HG02943 (cell line): ENCODE results near the gene FKBP5.
"Not testable (repeated sequence)": the region's sequence is repeated elsewhere in the genome, so short reads cannot be mapped to it uniquely, and the experiment has no call there.

Source experiments
- ATAC-seq: cut with Tn5 transposase; IDR thresholded peaks from one replicate; pipeline ENCODE4 v1.9.1; 2021; ENCODE audit warnings: mild to moderate bottlenecking, low read depth, moderate library complexity; ENCODE audit not compliant: unreplicated experiment

Gene FKBP5

DNA sequence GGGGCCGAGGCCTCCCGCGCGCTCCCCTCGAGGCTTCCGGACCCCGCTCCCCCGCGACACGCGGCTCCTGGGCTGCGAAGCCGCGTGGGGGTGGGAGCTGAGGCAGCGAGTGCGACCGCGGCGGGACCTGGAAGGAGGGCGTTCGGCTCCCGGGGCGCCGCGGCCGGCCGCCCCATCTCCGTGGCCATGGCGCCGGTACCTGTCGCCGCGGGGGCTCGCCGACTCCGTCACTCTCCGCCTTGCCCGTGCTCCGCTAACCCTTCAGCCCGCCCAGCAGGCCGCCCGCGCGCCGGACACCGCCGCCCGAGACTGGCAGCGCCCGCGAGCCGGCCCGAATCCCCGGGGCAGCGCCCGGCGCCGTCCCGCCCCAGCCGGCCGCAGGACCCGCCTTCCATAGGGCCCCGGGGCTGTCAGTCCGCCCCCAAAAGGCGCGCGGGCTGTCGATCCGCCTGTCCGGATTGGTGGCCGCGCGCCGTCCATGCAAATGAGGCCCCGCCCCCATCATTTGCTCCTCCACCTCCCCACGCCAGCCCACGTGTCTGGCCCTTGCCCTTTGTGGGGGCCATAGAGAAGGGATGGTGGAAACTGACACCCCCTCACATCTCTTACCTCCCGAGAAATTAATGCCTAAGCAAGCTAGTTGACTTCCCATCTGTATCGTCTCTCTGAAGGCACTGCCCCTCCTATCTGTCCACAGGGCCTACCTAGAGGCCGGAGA is at the start of gene FKBP5:
Gene FKBP5 (minus strand): TSS at position 311 of the 718 bp plus-strand sequence. CDS start 46,091 bp downstream, outside the sequence.
- peak; percentile 64 for ATAC-seq

DNA sequence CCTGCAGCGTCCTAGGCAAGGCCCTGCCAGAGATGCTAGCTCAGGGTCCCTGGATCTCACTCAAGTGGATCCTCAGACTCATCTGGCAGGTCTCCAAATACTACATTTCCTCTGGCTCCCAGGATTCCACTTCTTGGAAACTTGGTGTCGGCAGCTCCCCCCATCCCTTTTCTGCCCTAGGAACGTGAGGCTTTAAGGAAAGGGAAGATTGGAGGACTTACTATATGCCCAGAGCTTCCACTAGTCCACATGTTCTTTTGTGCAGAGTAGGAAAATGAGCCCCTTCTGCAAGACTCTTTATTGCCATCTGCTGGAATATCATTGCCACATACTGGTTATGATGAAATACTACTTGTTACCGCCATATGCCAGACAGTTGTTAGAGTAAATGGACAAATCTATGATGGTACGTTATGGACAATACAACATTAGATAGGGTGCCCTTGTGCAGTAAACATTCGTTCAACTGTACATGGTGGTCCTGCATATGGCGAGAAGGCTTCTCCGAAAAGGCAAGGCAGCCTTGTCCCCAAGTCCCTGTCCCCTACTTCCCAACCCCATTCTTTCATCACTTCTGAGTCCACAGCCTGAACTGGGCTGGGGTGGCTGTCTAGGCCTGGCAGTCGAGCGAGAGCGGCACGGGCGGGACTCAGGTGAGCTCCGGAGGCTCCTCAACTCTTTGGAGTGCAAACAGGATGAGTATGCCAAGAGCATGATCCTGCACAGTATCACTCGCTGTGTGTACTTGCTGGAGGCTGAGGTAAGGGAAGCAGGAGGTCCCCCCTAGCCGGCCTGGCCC is 48.9 kb upstream of the FKBP5 start:
- ATAC-seq: no peak

DNA sequence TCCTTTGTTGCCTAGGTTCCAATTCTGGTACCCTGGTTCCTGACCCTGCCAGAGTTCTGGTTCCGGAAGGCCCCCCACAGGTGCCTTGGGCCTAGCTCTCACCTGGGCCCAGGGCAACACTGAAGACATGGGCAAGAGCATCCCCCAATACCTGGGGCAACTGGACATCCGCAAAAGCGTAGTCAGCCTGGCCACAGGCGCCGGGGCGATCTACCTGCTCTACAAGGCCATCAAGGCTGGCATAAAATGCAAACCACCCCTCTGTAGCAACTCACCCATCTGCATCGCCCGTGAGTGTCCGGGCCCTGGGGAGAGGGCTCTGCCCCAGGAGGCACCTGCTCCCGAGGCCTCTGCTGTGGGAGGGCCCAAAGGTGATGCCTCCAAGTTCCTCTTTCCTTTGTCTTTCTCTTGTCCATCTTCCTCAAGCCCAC is 48.3 kb upstream of the FKBP5 start, which contains the start of gene ARMC12:
Gene ARMC12 (plus strand): TSS at position 51 of the 431 bp plus-strand sequence. CDS start 77 bp downstream, at position 128.
- ATAC-seq: no peak

DNA sequence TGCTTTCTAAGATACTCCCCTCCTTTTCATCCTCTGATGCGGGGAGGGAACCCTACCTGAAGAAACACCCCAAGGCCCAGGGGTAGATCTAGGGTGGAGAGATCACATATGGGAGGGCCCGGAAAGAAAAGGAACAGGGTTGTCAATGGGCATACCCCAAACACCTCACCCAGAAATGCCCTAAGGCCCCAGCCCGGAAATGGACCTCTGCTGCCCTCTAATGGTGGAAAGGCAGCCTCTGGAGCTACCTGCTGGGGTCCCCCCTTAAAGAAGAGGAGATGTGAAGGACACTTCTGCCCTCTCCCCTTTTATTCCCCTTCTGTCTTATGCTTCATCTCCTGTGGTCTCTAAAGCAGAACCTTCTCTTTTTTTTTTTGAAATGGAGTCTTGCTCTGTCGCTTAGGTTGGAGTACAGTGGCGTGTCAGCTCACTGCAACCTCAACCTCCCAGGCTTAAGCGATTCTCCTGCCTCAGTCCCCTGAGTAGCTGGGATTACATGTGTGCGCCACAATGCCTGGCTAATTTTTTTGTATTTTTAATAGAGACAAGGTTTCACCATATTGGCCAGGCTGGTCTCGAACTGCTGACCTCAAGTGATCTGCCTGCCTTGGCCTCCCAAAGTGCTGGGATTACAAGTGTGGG is 47.7 kb upstream of the FKBP5 start:
- ATAC-seq: no peak

DNA sequence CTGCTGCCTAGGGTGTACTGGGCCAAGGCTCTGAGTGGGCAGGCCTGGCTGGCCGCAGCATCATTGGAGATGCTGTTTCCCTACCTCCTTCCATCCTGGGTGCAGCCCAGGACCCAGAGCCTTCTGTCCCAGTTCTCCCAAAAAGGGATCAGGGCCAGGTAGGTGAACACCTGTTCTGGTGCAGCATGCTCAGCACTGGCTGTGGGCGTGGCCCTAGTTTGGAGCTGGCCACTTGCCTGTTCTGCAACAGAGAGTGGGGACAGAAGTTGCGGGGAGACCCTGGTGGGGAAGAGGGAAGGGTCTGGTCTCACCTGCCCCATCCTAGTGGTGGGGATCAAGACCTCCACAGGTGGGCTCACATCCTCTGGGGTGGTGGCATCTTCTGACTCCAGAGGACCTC is 46.7 kb upstream of the FKBP5 start:
- no peak for ATAC-seq

DNA sequence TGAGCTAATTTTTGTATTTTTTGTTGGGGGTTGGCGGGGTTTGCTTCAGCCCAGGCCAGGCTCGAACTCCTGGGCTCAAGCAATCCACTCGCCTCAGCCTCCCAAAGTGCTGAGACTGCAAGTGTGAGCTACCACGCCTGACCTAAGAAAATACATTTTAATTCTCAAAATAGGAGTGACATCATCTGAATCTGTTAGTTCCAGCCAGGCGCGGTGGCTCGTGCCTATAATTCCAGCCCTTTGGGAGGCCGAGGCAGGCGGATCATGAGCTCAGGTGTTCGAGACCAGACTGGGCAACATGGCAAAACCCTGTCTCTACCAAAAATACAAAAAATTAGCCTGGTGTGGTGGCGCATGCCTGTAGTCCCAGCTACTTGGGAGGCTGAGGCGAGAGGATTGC is 45.6 kb upstream of the FKBP5 start:
- ATAC-seq: not testable (repeated sequence)

DNA sequence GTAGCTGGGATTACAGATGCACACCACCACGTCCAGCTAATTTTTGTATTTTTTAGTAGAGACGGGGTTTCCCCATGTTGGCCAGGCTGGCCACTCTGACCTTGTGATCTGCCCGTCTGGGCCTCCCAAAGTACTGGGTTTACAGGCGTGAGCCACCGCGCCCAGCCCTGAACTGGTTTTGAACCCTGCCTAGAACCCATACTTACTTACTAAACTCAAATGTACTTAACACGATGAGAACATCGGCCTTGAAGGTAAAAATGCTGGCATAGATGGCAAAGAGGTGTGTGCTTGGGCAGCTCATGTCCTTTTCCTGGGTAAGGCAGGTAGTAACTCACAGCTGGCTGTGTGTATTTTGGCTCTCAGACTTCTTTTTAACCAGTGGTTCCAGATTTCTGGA is 44.9 kb upstream of the FKBP5 start:
- no peak for ATAC-seq

DNA sequence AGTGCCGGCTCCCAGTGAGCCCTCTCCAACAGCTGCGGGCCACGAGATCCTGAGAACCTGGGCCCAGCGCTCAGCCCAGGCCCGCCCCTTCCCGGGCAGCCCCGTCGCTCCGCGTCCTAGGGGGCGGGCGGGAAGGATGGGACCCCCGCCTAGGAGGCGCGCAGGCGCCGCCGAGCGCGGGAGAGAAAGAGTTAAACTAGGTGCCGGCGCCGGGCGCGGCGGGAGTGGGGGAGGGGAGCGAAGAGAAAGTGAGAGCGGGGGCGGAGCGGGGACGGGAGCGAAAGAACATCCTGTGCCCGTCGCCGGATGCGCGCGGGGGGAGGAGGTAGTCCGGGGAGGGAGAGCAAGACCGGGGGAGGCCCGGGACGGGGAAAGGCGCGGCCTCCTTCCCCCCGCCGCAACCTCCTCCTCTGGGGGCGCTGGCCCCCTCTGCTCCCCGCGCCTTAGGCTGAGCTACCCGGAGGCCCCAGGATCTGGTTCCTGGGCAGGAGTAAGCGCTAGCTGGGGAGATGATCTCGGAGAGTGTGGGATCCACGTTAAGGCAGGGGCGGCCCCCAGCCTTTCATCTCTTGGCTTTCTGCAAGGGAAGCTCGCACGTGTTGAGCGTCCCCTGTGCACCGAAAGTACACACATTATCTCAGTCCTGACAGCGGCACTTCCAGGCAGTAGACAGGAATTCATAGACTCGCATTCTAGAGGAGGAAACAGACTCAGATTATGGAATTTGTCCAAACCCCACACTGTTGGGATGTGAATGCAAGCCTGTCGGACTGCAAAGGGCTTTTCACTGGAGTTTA is 43.2 kb upstream of the FKBP5 start:
- ATAC-seq: peak; percentile 39

DNA sequence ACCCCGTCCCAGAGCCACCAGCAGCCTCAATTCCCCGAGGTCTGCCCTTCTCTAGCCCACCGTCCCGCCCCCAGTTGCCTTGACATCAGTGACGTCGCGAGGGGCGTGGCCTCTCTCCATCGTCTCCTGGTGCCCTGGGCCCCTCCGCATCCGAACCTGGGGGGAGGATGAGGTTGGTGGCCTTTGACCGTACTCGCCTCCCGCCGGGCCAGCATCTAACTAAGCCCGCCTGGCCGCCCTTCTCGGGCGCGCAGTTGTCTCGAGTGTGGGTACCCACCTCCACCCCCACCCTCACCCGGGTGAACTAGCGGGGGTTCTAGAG is 42.7 kb upstream of the FKBP5 start:
- ATAC-seq: peak; percentile 49

DNA sequence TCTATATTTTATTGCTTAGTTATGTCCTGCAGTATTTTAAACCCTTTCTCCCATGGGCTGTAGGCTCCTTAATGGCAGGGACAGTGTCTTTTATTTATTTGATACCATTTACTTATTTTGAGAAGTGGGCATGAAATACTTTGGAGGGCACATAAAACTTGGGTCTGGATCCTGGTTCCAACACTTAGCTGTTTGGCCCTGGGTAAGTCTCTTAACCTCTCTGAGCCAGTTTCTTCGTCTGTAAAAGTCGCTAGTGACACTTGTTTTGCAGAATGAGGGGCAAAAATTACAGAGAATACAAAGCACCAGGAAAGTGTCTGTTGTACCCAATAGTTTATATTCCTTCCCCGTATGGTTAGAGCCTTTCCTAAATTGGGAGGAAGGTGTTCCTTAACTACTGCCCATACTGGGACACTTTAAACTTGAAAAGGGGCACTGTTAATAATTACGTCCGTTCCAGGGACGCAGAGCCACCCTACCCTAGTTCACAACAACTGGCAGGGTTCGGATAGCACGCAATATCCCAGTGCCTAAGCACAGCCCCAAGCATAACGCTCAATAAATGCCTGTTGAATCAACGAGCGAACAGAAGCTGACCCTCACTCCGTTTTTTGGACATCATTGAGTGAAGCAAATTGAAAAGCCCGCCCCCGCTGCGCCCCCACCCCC is 42.2 kb upstream of the FKBP5 start:
- ATAC-seq: no peak

DNA sequence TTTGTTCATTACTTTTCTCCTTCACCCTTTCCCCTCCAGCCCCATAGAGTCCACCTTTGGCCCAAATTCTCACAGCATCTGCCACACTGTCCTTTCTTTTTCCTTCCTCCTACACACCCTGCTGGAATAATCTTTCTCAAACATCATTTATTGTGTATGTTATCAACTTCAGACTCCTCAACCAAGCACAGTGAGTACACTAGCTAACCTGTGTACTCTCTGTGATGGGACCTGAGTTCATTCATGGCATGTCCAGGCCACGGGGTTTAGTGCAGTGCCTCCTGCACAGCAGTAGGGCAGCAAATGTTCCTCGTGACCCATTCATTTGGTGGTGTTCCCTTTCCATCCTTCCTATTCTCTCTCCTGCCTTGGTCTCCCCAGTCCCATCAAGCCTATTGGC is 41.0 kb upstream of the FKBP5 start:
- ATAC-seq: no peak

DNA sequence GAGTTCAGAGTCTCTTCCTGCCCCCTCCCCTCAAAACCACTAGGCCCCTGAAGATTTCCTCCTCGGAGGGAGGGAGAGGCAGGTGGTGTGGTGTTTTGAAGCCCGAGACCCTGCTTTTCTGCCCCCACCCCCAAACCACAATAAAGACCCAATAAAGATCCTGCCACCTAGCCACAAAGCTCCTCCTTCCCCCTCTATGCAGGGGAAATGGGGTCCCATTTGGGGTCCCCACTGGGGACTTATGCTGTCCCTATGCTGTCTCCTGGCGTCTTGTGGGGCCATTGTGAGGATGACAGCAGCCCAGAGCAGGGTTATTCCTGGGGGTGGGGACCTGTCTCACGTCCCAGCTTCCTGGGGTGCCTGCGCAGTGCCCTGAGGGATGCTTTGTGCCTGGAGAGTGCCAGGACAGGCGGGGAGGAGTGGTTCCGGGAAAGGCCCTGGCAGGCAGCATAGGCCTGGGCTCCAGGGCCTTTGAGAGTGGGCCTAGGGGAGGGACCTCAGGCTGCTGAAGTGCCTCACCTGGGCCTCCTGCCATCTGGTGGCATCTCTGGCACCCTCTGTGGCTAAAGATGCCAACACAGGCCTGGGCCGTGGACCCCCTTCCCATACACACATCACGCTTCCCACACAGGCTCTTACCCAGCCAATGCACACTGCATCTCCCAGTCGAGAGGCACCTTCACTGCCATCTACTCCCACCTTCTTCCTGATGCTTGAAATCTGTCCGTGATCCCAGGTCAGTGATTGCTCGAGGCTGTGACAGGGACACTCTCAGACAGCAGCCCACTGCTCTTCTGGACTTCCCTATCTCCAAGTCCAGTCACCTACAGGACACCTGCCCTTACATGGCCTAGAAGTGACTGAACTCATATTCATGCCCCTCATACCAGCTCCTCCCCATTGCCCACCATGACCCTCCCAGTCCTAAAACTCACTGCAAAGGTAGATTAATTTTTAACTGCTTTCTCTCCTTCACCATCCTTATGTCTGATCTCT is 40.3 kb upstream of the FKBP5 start:
- ATAC-seq: no peak

DNA sequence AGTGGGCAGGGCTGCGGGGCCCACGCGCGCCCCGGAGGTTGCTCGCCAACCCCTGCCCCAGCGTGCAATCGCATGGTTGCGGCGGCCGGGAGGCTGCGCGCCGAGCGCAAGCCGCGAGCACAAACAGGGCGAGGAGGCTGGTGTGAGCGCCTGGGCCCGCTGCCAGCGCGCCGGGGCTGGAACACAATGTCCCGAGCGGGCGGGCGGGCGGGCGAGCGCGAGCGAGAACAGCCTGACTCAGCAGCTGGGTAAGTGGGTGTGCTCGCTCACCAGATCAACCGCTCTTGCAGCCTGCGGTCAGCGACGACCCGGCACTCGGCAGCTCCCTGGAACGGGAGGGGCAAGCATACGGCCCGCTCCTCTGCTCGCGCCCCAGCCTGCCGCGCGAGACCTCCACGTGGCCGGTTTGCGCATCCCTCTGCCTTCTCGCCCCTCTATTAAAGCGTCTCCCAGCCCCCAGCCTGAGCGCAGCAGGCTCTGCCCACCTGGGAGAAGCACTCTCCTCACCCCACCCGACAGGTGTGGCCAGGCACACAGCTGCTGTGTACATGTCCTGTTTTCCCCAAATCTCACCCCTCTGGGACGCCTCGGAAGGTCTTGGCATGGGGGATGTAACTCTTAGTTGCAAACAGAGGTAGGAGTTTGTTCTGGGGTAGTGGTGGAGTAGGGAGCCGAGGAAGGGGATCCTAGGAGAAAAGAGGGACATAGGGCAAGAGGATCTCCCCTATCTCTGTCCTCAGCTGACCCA is 39.4 kb upstream of the FKBP5 start:
- ATAC-seq: peak; percentile 31

DNA sequence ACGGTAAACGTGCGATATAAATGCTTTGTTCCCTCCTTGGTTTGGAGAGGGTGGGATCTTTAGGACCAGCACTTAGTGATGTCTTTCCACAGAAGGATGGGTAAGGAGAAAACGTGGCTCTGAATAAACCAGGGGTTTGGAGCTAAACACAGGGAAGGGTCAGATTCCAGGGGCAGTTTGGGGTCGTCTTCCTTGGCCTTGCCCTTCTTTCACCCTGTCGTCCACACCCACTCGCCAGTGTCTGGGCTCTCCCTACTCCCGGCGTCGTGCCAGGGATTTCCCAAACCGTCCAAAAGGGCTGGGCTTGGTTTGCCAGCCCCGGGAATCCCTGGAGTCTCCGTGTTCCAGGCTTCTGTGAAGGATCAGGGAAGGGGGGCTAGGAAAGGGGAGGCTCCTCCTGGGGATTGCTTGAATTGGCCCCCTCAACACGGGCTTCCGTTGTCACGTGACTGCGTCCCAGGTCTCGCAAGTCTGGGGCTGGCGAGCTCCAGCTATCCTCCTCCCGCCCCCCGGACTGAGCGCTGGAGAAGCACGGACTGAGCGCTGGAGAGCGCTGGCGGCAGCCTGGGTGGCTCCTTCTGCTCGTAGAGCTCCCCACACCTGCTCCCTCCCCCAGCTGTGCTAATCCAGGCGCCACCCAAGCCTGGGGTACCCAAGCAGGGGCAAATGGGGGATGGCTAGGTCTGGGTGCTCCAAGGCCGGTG is 38.7 kb upstream of the FKBP5 start:
- peak; percentile 1 for ATAC-seq

DNA sequence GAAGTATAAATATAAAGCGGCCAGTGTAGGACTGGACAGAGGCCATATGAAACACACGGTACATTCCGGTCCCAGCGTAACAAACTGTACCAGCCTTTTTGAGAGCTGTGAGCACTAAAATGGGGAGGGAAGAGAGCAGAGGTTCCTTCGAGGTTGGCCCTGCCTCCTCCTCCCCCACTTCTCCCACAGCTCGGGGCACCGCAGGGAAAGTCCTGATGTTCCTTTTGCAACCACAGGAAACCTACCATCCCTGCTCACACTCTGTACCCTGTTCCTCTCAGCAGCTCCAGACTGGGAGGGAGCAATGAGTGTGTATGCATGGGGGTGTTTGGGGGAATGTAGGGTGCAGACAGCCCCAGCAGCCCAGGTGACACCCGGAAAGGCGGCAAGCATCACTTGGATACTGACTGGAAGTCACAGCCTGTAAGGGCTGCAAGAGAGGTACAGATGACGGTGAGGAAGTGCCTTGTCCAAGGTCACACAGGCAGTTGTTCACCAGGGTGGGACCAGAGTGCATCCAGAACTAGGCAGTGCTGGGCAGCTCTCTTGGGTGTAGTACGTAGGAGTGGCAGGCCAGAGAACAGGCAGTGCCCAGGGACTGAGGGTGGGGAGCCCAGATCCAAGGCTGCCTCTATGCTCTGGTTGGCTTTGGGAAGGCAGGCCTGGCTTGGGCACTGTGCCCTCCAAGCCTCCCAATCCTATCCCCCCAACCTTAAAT is 37.2 kb upstream of the FKBP5 start:
- no peak for ATAC-seq

DNA sequence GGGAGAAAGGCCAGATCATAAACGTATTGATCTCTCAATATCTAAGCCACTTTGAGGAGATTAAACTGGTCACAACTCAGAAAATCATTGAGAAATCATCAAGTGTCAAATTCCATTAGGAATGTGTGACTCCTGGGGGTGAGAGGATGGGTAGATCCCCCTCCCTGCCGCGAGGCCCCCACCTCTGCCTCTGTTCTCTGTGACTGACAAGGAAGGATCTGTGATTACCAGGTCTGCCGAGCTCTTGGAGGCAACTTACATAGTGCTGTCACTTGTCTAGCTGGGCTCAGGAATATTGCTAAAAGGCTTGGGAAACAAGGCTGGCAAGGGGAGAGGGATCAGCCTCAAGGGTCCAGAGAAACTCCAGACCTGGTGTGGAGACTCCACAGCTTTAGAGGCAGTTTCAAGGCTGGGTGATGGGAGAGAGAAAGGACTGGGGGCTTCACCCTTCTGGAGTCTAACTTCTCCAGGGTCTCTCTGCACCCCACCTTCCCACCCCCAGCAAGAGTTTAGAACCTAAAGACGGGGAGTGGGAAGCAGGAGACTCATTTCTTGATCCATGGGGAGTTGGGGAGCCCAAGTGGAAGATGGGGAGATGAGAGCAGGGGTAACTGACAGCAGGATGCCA is 36.5 kb upstream of the FKBP5 start:
- no peak for ATAC-seq

DNA sequence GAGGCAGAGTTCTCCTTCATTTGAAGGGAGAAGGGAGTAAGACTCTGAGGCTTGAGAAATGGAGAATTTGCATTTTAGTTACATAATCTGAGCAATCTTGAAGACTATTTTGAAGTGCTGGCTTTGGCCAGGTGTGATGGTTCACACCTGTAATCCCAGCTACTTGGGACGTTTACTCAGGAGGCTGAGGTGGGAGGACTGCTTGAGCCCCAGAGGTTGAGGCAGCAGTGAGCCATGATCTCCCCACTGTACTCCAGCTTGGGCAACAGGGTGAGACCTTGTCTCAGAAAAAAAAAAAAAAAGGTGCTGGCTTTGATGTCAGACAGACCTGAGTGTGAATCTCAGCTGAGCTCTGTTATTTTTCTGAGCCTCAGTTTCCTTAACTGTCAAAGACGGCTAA is 35.8 kb upstream of the FKBP5 start:
- ATAC-seq: no peak
